ENCODE data around the gene ARHGAP11A. TPM values are rescaled to one million over a fixed set of nuclear protein-coding genes. Genes with fewer than 3 reads are reported as not detected.

The ARHGAP11A gene
- total and polyA plus RNA-seq, 2 of the 13 experiments (the other 11 are each of a cell fraction or from before 2014, with no cell fraction given) = 5.1 to 46.3 TPM

DNA sequence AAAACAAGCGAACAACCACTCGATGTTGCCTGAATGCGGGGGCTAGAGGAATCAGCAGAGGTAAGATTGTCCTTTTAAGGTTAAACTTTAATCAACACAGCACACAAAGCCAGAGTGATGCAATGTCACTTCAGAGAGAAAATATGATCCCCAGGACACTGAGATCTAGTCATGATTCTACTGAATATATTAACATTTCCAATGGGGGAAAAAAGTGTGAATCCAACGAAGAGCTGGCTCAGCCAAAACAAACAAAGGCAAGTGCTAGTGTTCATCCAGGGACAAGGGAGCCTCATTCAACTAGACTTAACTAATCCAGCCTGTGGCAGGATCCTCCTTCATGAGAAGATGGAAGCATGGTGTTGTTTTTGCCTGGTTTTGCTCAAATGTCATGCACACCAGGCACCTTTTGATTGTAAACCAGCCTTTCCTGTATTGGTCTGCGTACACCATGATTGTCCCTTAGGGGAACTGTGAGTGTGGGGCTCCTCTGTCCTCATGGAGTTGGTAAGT lies 62.0 kb downstream of the ARHGAP11A start (continued):
- peak; percentile 54; the same call in 1 of the 2 replicates for TF ChIP-seq DPF2 (CRISPR knock-in tag; IDR thresholded peaks at IDR 0.05; ENCODE audit: borderline replicate concordance, low read depth)
- no peak for TF ChIP-seq JARID2 (CRISPR knock-in tag; IDR thresholded peaks at IDR 0.05; ENCODE audit: insufficient replicate concordance)
- TF ChIP-seq, protein P1, sequence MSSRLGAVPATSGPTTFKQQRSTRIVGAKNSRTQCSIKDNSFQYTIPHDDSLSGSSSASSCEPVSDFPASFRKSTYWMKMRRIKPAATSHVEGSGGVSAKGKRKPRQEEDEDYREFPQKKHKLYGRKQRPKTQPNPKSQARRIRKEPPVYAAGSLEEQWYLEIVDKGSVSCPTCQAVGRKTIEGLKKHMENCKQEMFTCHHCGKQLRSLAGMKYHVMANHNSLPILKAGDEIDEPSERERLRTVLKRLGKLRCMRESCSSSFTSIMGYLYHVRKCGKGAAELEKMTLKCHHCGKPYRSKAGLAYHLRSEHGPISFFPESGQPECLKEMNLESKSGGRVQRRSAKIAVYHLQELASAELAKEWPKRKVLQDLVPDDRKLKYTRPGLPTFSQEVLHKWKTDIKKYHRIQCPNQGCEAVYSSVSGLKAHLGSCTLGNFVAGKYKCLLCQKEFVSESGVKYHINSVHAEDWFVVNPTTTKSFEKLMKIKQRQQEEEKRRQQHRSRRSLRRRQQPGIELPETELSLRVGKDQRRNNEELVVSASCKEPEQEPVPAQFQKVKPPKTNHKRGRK (CRISPR knock-in tag; IDR thresholded peaks at IDR 0.05) = no peak
- TF ChIP-seq, protein P2, sequence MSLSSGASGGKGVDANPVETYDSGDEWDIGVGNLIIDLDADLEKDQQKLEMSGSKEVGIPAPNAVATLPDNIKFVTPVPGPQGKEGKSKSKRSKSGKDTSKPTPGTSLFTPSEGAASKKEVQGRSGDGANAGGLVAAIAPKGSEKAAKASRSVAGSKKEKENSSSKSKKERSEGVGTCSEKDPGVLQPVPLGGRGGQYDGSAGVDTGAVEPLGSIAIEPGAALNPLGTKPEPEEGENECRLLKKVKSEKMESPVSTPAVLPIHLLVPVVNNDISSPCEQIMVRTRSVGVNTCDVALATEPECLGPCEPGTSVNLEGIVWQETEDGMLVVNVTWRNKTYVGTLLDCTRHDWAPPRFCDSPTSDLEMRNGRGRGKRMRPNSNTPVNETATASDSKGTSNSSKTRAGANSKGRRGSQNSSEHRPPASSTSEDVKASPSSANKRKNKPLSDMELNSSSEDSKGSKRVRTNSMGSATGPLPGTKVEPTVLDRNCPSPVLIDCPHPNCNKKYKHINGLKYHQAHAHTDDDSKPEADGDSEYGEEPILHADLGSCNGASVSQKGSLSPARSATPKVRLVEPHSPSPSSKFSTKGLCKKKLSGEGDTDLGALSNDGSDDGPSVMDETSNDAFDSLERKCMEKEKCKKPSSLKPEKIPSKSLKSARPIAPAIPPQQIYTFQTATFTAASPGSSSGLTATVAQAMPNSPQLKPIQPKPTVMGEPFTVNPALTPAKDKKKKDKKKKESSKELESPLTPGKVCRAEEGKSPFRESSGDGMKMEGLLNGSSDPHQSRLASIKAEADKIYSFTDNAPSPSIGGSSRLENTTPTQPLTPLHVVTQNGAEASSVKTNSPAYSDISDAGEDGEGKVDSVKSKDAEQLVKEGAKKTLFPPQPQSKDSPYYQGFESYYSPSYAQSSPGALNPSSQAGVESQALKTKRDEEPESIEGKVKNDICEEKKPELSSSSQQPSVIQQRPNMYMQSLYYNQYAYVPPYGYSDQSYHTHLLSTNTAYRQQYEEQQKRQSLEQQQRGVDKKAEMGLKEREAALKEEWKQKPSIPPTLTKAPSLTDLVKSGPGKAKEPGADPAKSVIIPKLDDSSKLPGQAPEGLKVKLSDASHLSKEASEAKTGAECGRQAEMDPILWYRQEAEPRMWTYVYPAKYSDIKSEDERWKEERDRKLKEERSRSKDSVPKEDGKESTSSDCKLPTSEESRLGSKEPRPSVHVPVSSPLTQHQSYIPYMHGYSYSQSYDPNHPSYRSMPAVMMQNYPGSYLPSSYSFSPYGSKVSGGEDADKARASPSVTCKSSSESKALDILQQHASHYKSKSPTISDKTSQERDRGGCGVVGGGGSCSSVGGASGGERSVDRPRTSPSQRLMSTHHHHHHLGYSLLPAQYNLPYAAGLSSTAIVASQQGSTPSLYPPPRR (CRISPR knock-in tag; IDR thresholded peaks at IDR 0.05; ENCODE audit: borderline replicate concordance) = peak; percentile 83; the same call in 1 of the 2 replicates
- TF ChIP-seq ZNF563 (CRISPR knock-in tag; IDR thresholded peaks at IDR 0.05) = no peak
- TF ChIP-seq NFYB (CRISPR knock-in tag; IDR thresholded peaks at IDR 0.05) = no peak
- 0 out of 2 replicates have a peak, but pooled peaks have one; percentile 25 for TF ChIP-seq NR2F6 (IDR thresholded peaks at IDR 0.05)
- TF ChIP-seq NR2F6 (CRISPR knock-in tag; IDR thresholded peaks at IDR 0.05) = no peak
- no peak for TF ChIP-seq LCORL (IDR thresholded peaks at IDR 0.05)
- peak; percentile 51; the same call in 1 of the 2 replicates for TF ChIP-seq LCORL (CRISPR knock-in tag; IDR thresholded peaks at IDR 0.05)
- peak; percentile 52; the same call in 1 of the 2 replicates for TF ChIP-seq JUND (CRISPR knock-in tag; IDR thresholded peaks at IDR 0.05)
- TF ChIP-seq, protein P3, sequence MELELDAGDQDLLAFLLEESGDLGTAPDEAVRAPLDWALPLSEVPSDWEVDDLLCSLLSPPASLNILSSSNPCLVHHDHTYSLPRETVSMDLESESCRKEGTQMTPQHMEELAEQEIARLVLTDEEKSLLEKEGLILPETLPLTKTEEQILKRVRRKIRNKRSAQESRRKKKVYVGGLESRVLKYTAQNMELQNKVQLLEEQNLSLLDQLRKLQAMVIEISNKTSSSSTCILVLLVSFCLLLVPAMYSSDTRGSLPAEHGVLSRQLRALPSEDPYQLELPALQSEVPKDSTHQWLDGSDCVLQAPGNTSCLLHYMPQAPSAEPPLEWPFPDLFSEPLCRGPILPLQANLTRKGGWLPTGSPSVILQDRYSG (CRISPR knock-in tag; IDR thresholded peaks at IDR 0.05) = no peak
- TF ChIP-seq ZBTB8A (CRISPR knock-in tag; IDR thresholded peaks at IDR 0.05; ENCODE audit: borderline replicate concordance, low read depth) = no peak
- TF ChIP-seq, protein P4, sequence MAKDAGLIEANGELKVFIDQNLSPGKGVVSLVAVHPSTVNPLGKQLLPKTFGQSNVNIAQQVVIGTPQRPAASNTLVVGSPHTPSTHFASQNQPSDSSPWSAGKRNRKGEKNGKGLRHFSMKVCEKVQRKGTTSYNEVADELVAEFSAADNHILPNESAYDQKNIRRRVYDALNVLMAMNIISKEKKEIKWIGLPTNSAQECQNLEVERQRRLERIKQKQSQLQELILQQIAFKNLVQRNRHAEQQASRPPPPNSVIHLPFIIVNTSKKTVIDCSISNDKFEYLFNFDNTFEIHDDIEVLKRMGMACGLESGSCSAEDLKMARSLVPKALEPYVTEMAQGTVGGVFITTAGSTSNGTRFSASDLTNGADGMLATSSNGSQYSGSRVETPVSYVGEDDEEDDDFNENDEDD (CRISPR knock-in tag; IDR thresholded peaks at IDR 0.05; ENCODE audit: borderline replicate concordance) = peak; percentile 13; the same call in 1 of the 2 replicates
- no peak for TF ChIP-seq ZNF891 (CRISPR knock-in tag; IDR thresholded peaks at IDR 0.05)
- peak; percentile 22; the same call in 1 of the 2 replicates for TF ChIP-seq TAF1 (CRISPR knock-in tag; IDR thresholded peaks at IDR 0.05)
- peak; percentile 66; the same call in 1 of the 2 replicates for TF ChIP-seq NCOR1 (IDR thresholded peaks at IDR 0.05; ENCODE audit: borderline replicate concordance, low read length)
- TF ChIP-seq ZNF329 (CRISPR knock-in tag; IDR thresholded peaks at IDR 0.05; ENCODE audit: low read depth) = no peak
- peak; percentile 57 for TF ChIP-seq ZNF335 (CRISPR knock-in tag; IDR thresholded peaks at IDR 0.05)
- TF ChIP-seq GATAD2A (CRISPR knock-in tag; IDR thresholded peaks at IDR 0.05) = peak; percentile 82
- TF ChIP-seq THAP11 (CRISPR knock-in tag; IDR thresholded peaks at IDR 0.05) = peak; percentile 42; the same call in 1 of the 2 replicates
- no peak for TF ChIP-seq KAT7 (CRISPR knock-in tag; IDR thresholded peaks at IDR 0.05; ENCODE audit: borderline replicate concordance)

Measured in HepG2 (cell line).